ENCODE data around the gene COLQ. TPM values are rescaled to one million over a fixed set of nuclear protein-coding genes. Genes with fewer than 3 reads are reported as not detected.
A peak's percentile ranks its signal among the peaks of the same experiment; 100 is the strongest.

Gene COLQ
- 10 to 100 TPM in 1 of 2 donors, 1 to 10 TPM in 1; 7.8 to 31.8 TPM for total RNA-seq

DNA sequence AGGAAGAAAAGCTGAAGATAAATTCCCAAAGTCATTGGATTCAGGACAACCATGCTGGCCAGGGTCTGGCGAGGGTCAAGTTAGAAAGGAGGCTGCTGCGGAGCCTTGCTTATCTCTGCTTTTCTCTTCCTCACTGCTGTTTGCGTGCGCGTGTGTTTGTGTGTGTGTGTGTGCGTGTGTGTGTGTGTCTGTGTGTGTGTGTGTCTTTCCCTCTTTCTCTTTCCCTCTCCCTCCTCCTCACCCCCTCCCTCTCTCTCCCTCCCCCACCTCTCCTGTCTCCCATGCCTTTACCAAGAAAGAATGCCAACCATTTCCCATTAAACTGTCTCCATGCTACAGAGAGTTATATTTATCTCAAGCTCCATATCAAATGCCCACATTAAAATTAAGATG, at the start of gene COLQ:
COLQ (minus strand) TSS at position 134 of the 393 bp plus-strand sequence; CDS start at position 53, 81 bp downstream.
- no peaks in the 10 kb centered on the region for H3K36me3 Mint-ChIP-seq
- ATAC-seq: no peak
- H3K27me3 Mint-ChIP-seq: no peaks in the 10 kb centered on the region
- no peaks in the 10 kb centered on the region for H3K9me3 Mint-ChIP-seq
- peaks cover 30 to 52% of the 10 kb centered on the region in 2 donors for H3K4me1 Mint-ChIP-seq (ENCODE audit: low read depth in 2 of 2)
- peak within 1 kb of the TSS; percentile 91 for H3K4me3 Mint-ChIP-seq
- DNase-seq (ENCODE audit: low spot score): no peak
- peak within 1 kb of the TSS; percentile 84 to 98 for H3K27ac Mint-ChIP-seq

DNA sequence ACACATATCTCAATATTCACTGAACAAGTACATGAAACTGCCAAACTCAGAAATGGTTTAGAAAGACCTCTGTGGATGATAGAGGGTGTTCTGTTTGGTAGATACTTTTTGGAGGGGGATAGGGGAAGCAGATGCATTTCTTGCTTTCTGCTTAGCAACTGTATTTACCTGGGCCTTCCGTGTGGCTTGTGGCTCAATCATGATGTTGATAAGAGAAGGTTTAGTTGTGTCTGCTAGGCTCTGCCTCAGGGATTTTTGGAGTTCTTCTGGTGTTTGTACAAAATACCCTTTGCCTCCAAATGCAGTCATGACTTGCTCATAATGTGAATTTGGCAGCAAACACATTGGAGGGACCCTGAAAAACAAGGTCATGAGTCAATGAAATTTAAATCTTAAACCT, 41.7 kb upstream of the COLQ start:
- no peak for DNase-seq (ENCODE audit: low spot score)
- Mint-ChIP-seq H3K27me3 (no peaks in the 10 kb centered on the region), H3K27ac (peak overlapping the region in 1 of 2 donors; percentile 3), H3K4me1 (ENCODE audit: low read depth in 2 of 2) (peaks cover 6 to 7% of the 10 kb centered on the region in 2 donors), H3K4me3 (no peak overlapping the region), H3K9me3 (no peaks in the 10 kb centered on the region), H3K36me3 (peaks cover 27% of the 10 kb centered on the region)
- ATAC-seq: no peak

DNA sequence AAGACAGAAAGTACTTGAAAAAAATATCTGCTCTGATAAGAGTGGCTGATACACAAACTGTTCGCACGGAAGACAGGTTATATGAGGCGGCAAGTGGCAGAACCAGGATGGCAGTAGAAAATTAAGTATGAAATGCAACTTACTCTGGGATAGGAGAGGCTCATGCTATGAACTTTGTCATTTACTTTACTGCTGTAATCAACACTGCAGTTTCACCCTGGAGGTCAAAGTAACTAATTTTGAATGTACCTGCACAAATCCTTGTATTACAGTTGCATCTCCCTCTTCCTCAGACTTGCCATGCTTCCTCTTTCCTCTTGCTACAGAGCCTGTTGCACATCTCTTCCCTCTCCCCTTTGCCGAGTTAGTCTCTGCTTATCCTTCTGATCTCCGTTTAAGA, 41.1 kb upstream of the COLQ start:
- no peak for ATAC-seq
- Mint-ChIP-seq H3K36me3 (peaks cover 20% of the 10 kb centered on the region), H3K9me3 (no peaks in the 10 kb centered on the region), H3K27ac (peak overlapping the region in 1 of 2 donors; percentile 3), H3K4me1 (ENCODE audit: low read depth in 2 of 2) (peaks cover 3 to 4% of the 10 kb centered on the region in 2 donors), H3K27me3 (no peaks in the 10 kb centered on the region), H3K4me3 (no peak overlapping the region)
- no peak for DNase-seq (ENCODE audit: low spot score)

DNA sequence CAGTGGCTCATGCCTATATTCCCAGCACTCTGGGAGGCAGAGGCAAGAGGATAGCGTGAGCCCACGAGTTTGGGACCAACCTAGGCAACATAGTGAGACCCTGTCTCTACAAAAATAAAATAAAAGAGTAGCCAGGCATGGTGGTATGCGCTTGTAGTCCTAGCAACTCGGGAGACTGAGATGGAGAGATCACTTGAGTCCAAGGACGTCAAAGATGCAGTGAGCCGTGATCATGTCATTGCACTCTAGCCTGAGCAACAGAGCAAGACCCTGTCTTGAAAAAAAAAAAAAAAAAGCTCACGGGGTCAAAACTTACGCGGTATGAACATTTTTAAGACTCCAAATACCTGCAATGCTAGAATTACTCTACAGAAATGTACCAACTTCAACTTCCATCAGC, 37.1 kb upstream of the COLQ start:
- Mint-ChIP-seq H3K27me3 (no peaks in the 10 kb centered on the region), H3K4me3 (no peak overlapping the region), H3K4me1 (ENCODE audit: low read depth in 2 of 2) (peaks cover 9 to 17% of the 10 kb centered on the region in 2 donors), H3K9me3 (no peaks in the 10 kb centered on the region), H3K36me3 (peaks cover 9% of the 10 kb centered on the region), H3K27ac (no peak overlapping the region)
- no peak for DNase-seq (ENCODE audit: low spot score)
- ATAC-seq: no peak

DNA sequence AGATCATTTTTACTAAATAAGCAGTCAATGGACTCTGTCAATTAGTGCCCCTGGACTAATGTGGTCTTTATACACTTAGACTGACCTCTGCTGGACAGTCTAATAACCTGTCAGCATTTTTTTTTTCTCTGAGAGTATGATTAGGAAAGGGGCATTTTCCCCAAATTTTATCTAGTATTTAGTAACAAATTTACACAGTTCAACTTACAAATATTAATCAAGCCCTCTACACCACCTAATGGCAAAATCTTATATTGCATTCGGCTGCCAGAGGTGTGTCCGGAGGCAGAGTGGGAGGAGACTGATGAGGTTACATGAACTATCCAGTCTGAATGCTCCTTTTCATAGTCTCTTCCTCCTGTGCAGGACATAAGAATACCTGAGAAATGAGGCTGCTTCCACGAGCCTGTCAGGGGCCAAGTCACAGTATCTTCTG, 36.0 kb upstream of the COLQ start:
- peak; percentile 68 for DNase-seq (ENCODE audit: low spot score)
- Mint-ChIP-seq H3K27me3 (no peaks in the 10 kb centered on the region), H3K9me3 (no peaks in the 10 kb centered on the region), H3K36me3 (peaks cover 1% of the 10 kb centered on the region), H3K27ac (no peak overlapping the region), H3K4me3 (no peak overlapping the region), H3K4me1 (ENCODE audit: low read depth in 2 of 2) (peaks cover 9 to 17% of the 10 kb centered on the region in 2 donors)
- ATAC-seq: peak; percentile 79 to 85

DNA sequence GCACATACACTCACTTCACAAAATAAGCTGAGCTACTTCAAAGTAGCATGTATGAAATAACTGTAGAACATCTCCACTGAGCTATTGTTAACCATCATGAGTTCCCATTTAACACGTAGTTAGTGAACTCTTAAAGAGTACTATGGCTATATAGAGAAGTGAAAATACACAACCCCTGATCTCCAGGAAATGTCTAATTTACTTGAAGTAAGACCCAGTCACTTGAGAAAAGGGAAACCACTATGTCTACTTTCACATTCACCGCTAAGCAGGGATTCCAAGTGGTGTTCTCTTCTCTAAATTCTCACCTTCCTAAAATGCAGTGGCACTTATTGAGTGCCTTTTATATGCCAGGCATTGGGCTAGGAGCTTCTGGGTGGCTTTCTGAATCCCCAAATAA, 35.0 kb upstream of the COLQ start:
- ATAC-seq (peak; percentile 78 to 84), DNase-seq (ENCODE audit: low spot score) (no peak)
- peak overlapping the region; percentile 80 for H3K4me3 Mint-ChIP-seq
- no peaks in the 10 kb centered on the region for H3K36me3 Mint-ChIP-seq
- H3K27ac Mint-ChIP-seq: peak overlapping the region; percentile 90 to 93
- no peaks in the 10 kb centered on the region for H3K27me3 Mint-ChIP-seq
- peaks cover 11 to 17% of the 10 kb centered on the region in 2 donors for H3K4me1 Mint-ChIP-seq (ENCODE audit: low read depth in 2 of 2)
- no peaks in the 10 kb centered on the region for H3K9me3 Mint-ChIP-seq

DNA sequence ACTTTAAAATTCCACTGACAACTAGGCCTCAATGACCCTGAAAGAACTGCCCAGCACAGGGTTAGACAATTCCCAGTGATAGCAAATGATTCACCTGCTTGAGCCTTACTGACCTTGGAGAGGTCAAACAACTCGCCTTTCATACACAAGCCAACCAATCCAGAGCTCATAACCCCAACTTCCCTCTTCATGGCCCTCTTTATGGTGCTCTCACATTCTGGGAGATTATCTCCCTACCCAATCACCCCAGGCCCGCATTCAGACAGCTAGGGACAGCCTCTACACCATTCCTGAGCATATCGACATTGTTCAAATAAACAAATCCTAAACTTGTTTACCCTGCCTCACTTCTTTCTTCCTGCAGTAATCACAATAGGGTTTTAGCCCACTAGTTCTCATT, 32.2 kb upstream of the COLQ start:
- Mint-ChIP-seq H3K4me1 (ENCODE audit: low read depth in 2 of 2) (peaks cover 16 to 17% of the 10 kb centered on the region in 2 donors), H3K4me3 (no peak overlapping the region), H3K9me3 (no peaks in the 10 kb centered on the region), H3K27me3 (no peaks in the 10 kb centered on the region), H3K27ac (no peak overlapping the region), H3K36me3 (no peaks in the 10 kb centered on the region)
- no peak for DNase-seq (ENCODE audit: low spot score)
- ATAC-seq: no peak

DNA sequence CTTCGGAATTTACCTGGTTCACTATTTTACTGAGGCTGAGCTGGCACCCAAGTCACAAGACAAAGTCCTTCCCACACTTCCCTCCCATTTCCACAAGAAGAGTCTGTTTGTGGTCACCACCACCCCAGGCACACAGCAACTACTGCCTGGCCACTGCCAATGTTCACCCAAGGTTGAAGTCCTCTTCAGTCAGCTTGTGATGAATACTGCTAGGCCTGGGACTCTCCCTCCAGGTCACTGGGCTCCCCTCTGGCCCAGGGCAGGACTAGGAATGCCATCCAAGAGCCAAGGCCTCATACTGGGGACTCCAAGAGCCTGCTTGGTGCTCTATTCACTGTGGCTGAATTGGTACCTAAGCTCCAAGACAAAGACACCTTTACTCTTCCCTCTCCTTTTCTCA, 30.4 kb upstream of the COLQ start:
- H3K27ac Mint-ChIP-seq: peak overlapping the region in 1 of 2 donors; percentile 75
- H3K4me1 Mint-ChIP-seq (ENCODE audit: low read depth in 2 of 2): peaks cover 16 to 20% of the 10 kb centered on the region in 2 donors

DNA sequence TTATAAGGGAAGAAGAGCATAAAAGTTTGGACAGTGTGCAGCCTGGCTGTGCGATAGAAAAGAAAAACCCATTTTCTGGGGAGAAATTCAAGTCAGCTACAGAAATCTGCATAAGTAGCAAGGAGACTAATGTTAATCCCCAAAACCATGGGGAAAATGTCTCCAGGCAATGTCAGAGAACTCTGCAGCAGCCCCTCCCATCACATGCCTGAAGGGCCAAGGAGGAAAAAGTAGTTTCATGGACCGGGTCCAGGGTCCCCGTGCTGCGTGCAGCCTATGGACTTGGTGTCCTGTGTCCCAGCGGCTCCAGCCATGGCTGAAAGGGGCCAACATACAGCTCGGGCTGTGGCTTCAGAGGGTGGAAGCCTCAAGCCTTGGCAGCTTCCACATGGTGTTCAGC, 28.3 kb upstream of the COLQ start:
- H3K27ac Mint-ChIP-seq: no peak overlapping the region
- H3K27me3 Mint-ChIP-seq: no peaks in the 10 kb centered on the region
- peaks cover 8% of the 10 kb centered on the region for H3K36me3 Mint-ChIP-seq
- no peak overlapping the region for H3K4me3 Mint-ChIP-seq
- ATAC-seq (no peak), DNase-seq (ENCODE audit: low spot score) (no peak)
- peaks cover 2 to 7% of the 10 kb centered on the region in 2 donors for H3K4me1 Mint-ChIP-seq (ENCODE audit: low read depth in 2 of 2)
- peaks cover 5% of the 10 kb centered on the region for H3K9me3 Mint-ChIP-seq

More for the DNA sequence above, 30.4 kb upstream of the COLQ start:
- Mint-ChIP-seq H3K4me3 (no peak overlapping the region), H3K27me3 (no peaks in the 10 kb centered on the region), H3K36me3 (peaks cover 3% of the 10 kb centered on the region), H3K9me3 (peaks cover 1% of the 10 kb centered on the region)
- ATAC-seq: no peak
- DNase-seq (ENCODE audit: low spot score): no peak

DNA sequence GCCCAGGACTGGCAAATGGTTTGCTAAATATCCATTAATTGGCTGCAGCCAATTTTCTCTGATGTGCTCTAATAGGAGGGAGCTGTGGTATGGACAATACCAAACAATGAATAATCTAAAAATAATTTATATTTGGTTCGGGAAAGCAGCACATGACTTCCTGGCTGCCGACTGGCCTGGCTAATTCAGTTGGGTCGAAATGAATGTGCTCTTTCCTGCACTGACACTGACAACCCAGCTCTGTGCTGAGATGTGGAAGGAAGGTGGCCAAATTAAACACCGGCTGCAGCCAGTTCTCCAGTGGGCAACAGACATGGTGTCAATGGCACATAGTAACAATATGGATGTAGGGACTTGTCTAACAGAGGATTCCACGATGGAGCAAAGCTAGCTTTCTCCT, 21.1 kb upstream of the COLQ start:
- no peak overlapping the region for H3K4me3 Mint-ChIP-seq
- H3K27me3 Mint-ChIP-seq: no peaks in the 10 kb centered on the region
- DNase-seq (ENCODE audit: low spot score) (no peak), ATAC-seq (no peak)
- H3K4me1 Mint-ChIP-seq (ENCODE audit: low read depth in 2 of 2): peaks cover 28 to 32% of the 10 kb centered on the region in 2 donors
- peaks cover 5% of the 10 kb centered on the region for H3K9me3 Mint-ChIP-seq
- no peak overlapping the region for H3K27ac Mint-ChIP-seq
- H3K36me3 Mint-ChIP-seq: peaks cover 14% of the 10 kb centered on the region

DNA sequence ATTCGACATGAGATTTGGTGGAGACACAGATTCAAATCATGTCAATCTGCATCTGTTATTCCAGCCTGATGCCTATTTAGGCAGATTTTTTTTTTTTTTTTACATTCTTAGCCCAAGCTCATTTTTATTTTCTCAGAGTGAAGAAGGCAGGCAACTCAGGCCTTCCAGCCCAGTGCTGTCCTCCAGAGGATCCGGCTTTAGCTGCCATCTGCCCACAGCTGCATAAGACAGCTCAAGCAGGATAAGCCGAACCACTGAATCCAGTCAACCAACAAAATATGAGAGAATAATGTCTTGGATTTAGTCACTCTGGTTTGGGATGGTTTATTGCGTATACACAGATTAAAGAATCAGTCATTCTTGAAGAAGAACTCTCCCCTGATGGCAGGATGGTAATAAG, 19.9 kb upstream of the COLQ start:
- H3K9me3 Mint-ChIP-seq: no peaks in the 10 kb centered on the region
- H3K36me3 Mint-ChIP-seq: peaks cover 6% of the 10 kb centered on the region
- ATAC-seq: no peak
- no peaks in the 10 kb centered on the region for H3K27me3 Mint-ChIP-seq
- peak overlapping the region; percentile 45 to 91 for H3K27ac Mint-ChIP-seq
- peaks cover 41% of the 10 kb centered on the region in 2 donors for H3K4me1 Mint-ChIP-seq (ENCODE audit: low read depth in 2 of 2)
- no peak overlapping the region for H3K4me3 Mint-ChIP-seq
- DNase-seq (ENCODE audit: low spot score): no peak

DNA sequence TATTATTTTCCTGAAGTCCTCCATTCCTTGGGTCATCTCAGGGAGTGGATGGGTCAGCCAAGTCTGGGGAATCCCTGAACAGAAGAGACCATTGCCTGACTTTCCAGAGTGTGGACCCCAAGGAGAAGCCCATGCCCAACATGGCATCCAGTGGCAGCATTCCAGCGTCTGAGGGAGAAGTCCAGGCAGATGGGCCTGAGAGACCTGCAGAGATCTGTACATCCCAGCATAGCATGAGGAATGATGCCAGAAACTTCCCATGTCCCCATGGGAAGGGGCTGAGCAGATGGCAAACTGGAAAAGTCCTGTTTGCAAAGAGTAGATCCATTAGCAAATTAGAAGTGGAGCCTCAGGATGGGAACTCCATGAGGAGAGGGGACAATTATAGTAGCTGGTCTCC, 17.6 kb upstream of the COLQ start:
- H3K9me3 Mint-ChIP-seq: no peaks in the 10 kb centered on the region
- peaks cover 6% of the 10 kb centered on the region for H3K36me3 Mint-ChIP-seq
- peaks cover 56 to 57% of the 10 kb centered on the region in 2 donors for H3K4me1 Mint-ChIP-seq (ENCODE audit: low read depth in 2 of 2)
- no peak overlapping the region for H3K4me3 Mint-ChIP-seq
- no peaks in the 10 kb centered on the region for H3K27me3 Mint-ChIP-seq
- no peak for ATAC-seq
- H3K27ac Mint-ChIP-seq: peak overlapping the region; percentile 22 to 82
- no peak for DNase-seq (ENCODE audit: low spot score)

DNA sequence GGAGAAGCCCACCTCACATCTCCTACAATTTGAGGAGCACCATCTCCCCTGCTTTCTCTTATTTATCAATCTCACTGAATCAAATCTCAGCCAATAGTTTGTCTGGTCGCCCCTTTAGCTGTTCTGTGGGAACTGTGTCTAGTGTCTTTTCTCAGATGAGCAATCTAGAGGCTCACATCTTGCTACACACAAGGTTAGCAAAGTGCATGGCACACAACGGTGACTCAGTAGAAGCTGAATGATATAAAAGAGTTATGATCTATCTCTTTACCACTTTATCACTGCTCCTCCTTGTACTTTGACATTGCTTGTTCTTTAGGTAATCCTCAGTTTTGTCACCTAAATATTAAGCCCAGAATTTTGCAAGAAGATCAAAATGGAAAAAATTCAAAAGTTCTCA, 16.8 kb upstream of the COLQ start:
- peak overlapping the region; percentile 22 to 82 for H3K27ac Mint-ChIP-seq
- peak overlapping the region; percentile 68 for H3K4me3 Mint-ChIP-seq
- ATAC-seq (peak in 1 of 2 donors; percentile 66), DNase-seq (ENCODE audit: low spot score) (no peak)
- no peaks in the 10 kb centered on the region for H3K27me3 Mint-ChIP-seq
- peaks cover 54 to 56% of the 10 kb centered on the region in 2 donors for H3K4me1 Mint-ChIP-seq (ENCODE audit: low read depth in 2 of 2)
- peaks cover 6% of the 10 kb centered on the region for H3K36me3 Mint-ChIP-seq
- no peaks in the 10 kb centered on the region for H3K9me3 Mint-ChIP-seq

DNA sequence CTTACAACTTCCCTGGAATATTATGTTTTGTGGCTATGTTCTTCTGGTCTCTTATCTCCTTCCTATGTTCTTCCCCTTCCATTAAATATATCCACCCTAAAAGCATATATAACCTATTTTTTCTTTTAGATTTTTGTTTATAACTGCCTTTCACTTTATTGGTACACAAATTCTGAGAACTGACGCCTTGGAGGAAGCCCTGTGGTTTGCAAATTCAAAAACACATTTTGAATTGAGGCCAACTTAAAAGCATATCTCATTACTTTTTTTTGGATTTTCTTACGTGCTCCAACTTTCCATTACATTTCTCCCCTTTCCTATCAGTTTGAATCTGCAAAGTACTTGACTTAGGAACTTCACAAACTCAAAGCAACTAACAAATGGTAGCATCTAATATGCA, 15.3 kb upstream of the COLQ start:
- H3K27me3 Mint-ChIP-seq: no peaks in the 10 kb centered on the region
- DNase-seq (ENCODE audit: low spot score): no peak
- peak overlapping the region; percentile 81 to 96 for H3K27ac Mint-ChIP-seq
- peak overlapping the region; percentile 88 for H3K4me3 Mint-ChIP-seq
- peaks cover 6% of the 10 kb centered on the region for H3K36me3 Mint-ChIP-seq
- H3K9me3 Mint-ChIP-seq: no peaks in the 10 kb centered on the region
- peaks cover 55 to 56% of the 10 kb centered on the region in 2 donors for H3K4me1 Mint-ChIP-seq (ENCODE audit: low read depth in 2 of 2)
- ATAC-seq: peak in 1 of 2 donors; percentile 39

DNA sequence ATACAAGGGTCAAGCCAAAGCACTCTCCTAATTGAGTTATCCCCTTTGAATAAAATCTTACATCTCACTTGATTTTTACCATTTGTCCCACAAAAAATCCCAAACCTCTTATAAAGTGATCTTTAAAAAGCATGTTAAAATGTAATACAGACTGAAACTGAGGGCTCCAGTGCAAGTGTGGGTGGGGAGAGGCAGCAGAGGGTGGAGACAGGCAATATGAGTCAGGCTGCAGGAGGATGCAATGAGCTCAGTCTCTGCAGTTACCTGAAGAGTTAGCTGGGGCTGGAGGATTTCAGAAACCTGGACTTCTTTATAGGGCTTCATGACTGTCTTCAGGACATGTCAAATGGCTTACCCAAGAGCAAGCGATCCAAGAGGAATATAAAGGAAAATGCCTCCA, 14.2 kb upstream of the COLQ start:
- H3K36me3 Mint-ChIP-seq: peaks cover 6% of the 10 kb centered on the region
- H3K4me3 Mint-ChIP-seq: peak overlapping the region; percentile 88
- DNase-seq (ENCODE audit: low spot score) (peak; percentile 75), ATAC-seq (peak; percentile 92 to 94)
- H3K27ac Mint-ChIP-seq: peak overlapping the region; percentile 81 to 96
- H3K4me1 Mint-ChIP-seq (ENCODE audit: low read depth in 2 of 2): peaks cover 46 to 50% of the 10 kb centered on the region in 2 donors
- H3K27me3 Mint-ChIP-seq: no peaks in the 10 kb centered on the region
- H3K9me3 Mint-ChIP-seq: no peaks in the 10 kb centered on the region
